ENCODE measurements around the gene MRTO4. TPM values are rescaled to one million over a fixed set of nuclear protein-coding genes. Genes with fewer than 3 reads are reported as not detected.
A peak's percentile ranks its signal among the peaks of the same experiment; 100 is the strongest.
"Not testable (repeated sequence)": the region's sequence is repeated elsewhere in the genome, so short reads cannot be mapped to it uniquely, and the experiment has no call there.

MRTO4 gene
- total and polyA plus RNA-seq, 10 donors: 12.1 to 44.1 (median 25.4) TPM

- no peaks in the 10 kb centered on the region for H3K27me3 ChIP-seq (replicated peaks in 1 of 7)
- no peaks in the 10 kb centered on the region for H3K9me3 ChIP-seq
- H3K4me1 ChIP-seq: peaks cover 45 to 90% (median 60%) of the 10 kb centered on the region in 6 donors
- intact Hi-C loops (cut with DNase I; ENCODE audit: low total_unique reads): no loop called here
- WGBS, 5 donors: 15 to 21% (median 17%) methylated on average over 12 of the region's 12 CpGs
- no peak for TF ChIP-seq POLR2AphosphoS5 (IDR thresholded peaks at IDR 0.05)
- TF ChIP-seq CTCF (IDR thresholded peaks at IDR 0.05 in 8 of 11, conservative IDR thresholded peaks at IDR 0.05 in 3 of 11): no peak
- no peak for TF ChIP-seq POLR2A (IDR thresholded peaks at IDR 0.05)
- peak overlapping the region; percentile 93 to 98 (median 97) for H3K27ac ChIP-seq
- DNase-seq: no peak
- peaks cover 0 to 34% (median 2%) of the 10 kb centered on the region in 6 donors for H3K36me3 ChIP-seq
- H3K4me3 ChIP-seq: peak overlapping the region; percentile 67 to 97 (median 84)
These were observed 40.6 kb upstream of the MRTO4 start for GRCh38 chr1:19210772-19211549.

- Histone ChIP-seq H3K27ac (no peak overlapping the region), H3K4me1 (peaks cover 36 to 78% (median 50%) of the 10 kb centered on the region in 6 donors), H3K36me3 (peaks cover 0 to 46% (median 6%) of the 10 kb centered on the region in 6 donors), H3K4me3 (no peak overlapping the region), H3K27me3 (replicated peaks in 1 of 7) (no peaks in the 10 kb centered on the region), H3K9me3 (no peaks in the 10 kb centered on the region)
- no peak for DNase-seq
- TF ChIP-seq CTCF (IDR thresholded peaks at IDR 0.05 in 8 of 11, conservative IDR thresholded peaks at IDR 0.05 in 3 of 11): no peak
- TF ChIP-seq POLR2A (IDR thresholded peaks at IDR 0.05): no peak
- TF ChIP-seq POLR2AphosphoS5 (IDR thresholded peaks at IDR 0.05): no peak
- intact Hi-C loops (cut with DNase I; ENCODE audit: low total_unique reads): no loop called here
These were observed 39.4 kb upstream of the MRTO4 start for GRCh38 chr1:19212167-19212566.

GRCh38 chr1:19213580-19213979, 38.0 kb upstream of the MRTO4 start:
- Histone ChIP-seq H3K4me1 (peaks cover 24 to 64% (median 36%) of the 10 kb centered on the region in 6 donors), H3K27me3 (replicated peaks in 1 of 7) (no peaks in the 10 kb centered on the region), H3K9me3 (no peaks in the 10 kb centered on the region), H3K27ac (no peak overlapping the region), H3K36me3 (peaks cover 0 to 61% (median 18%) of the 10 kb centered on the region in 6 donors), H3K4me3 (no peak overlapping the region)
- no peak for TF ChIP-seq POLR2AphosphoS5 (IDR thresholded peaks at IDR 0.05)
- no peak for TF ChIP-seq POLR2A (IDR thresholded peaks at IDR 0.05)
- TF ChIP-seq CTCF (IDR thresholded peaks at IDR 0.05 in 8 of 11, conservative IDR thresholded peaks at IDR 0.05 in 3 of 11): no peak
- intact Hi-C loops (cut with DNase I; ENCODE audit: low total_unique reads): no loop called here
- no peak for DNase-seq
- WGBS, 5 donors: 97 to 100% (median 97%) methylated on average over 1 of the region's 1 CpG

- 94 to 96% (median 96%) methylated on average over 4 of the region's 4 CpGs for WGBS, 5 donors
- peaks cover 11 to 58% (median 23%) of the 10 kb centered on the region in 6 donors for H3K4me1 ChIP-seq
- H3K4me3 ChIP-seq; H3K9me3 ChIP-seq; H3K27me3 ChIP-seq (replicated peaks in 1 of 7); intact Hi-C loops (cut with DNase I; ENCODE audit: low total_unique reads); H3K27ac ChIP-seq; DNase-seq: not testable (repeated sequence)
- peaks cover 0 to 91% (median 46%) of the 10 kb centered on the region in 6 donors for H3K36me3 ChIP-seq
These were observed 35.0 kb upstream of the MRTO4 start for GRCh38 chr1:19216585-19216984.

All from spleen (tissue), 11 donors.